OCI-LY7 (cell line): ENCODE measurements around the gene CHKA. TPM values are rescaled to one million over a fixed set of nuclear protein-coding genes. Genes with fewer than 3 reads are reported as not detected.

ENCODE experiments used
- BruUV-seq: library from RNA; stranded (reverse); fragments of 400-500 nt; replicated peaks from 2 replicates; lab custom pipeline; 2021; lab: Mats Ljungman, UMichigan
- CTCF ChIA-PET: fragments of 300-600 bp; sonication (Branson Sonifier 250); formaldehyde crosslinking; loops from one replicate; lab custom pipeline; 2022; ENCODE audit warnings: antibody characterized with exemption; ENCODE audit not compliant: unreplicated experiment; lab: Charles Lee
- POLR2A ChIA-PET: fragments of 300-600 bp; sonication (Branson Sonifier 250); formaldehyde crosslinking; loops from one replicate; lab custom pipeline; 2022; ENCODE audit warnings: antibody characterized with exemption; lab: Charles Lee
- DNase-seq: peaks from one replicate; pipeline ENCODE4 v3.0.0-alpha.2; 2015; ENCODE audit warnings: low spot score
- H2AFZ ChIP-seq: fragments of 200-600 bp; sonication (generic), shearing (Covaris generic); 2 replicates; pipeline ENCODE4 v1.6.1; 2014; ENCODE audit warnings: mild to moderate bottlenecking, antibody characterized with exemption, low read length, moderate library complexity
- H3K27ac ChIP-seq: fragments of 200-600 bp; sonication (generic); 2 replicates; pipeline ENCODE4 v1.5.1; 2014; ENCODE audit warnings: mixed run types, low read depth, mild to moderate bottlenecking, moderate library complexity, low read length, inconsistent platforms; ENCODE audit not compliant: poor library complexity, severe bottlenecking
- H3K36me3 ChIP-seq: fragments of 200-600 bp; sonication (generic); 2 replicates; pipeline ENCODE4 v1.6.1; 2014; ENCODE audit warnings: mild to moderate bottlenecking, antibody characterized with exemption, low read length, moderate library complexity, mixed read lengths; ENCODE audit not compliant: insufficient read depth
- H3K4me1 ChIP-seq: fragments of 200-600 bp; sonication (generic); 2 replicates; pipeline ENCODE4 v1.5.1; 2014; ENCODE audit warnings: mild to moderate bottlenecking, low read length; ENCODE audit not compliant: insufficient read depth, poor library complexity, severe bottlenecking
- H3K4me2 ChIP-seq: fragments of 200-600 bp; sonication (generic); 2 replicates; pipeline ENCODE4 v1.6.1; 2014; ENCODE audit warnings: mild to moderate bottlenecking, low read length
- H3K4me3 ChIP-seq: fragments of 200-600 bp; sonication (generic); 2 replicates; pipeline ENCODE4 v1.5.1; 2014; ENCODE audit warnings: mild to moderate bottlenecking, low read depth, low read length; ENCODE audit not compliant: poor library complexity, severe bottlenecking
- H3K79me2 ChIP-seq: fragments of 200-600 bp; sonication (generic); 2 replicates; pipeline ENCODE4 v1.6.1; 2016; ENCODE audit warnings: low read depth, mild to moderate bottlenecking, low read length, moderate library complexity, mixed read lengths; ENCODE audit not compliant: insufficient read depth
- H3K9me2 ChIP-seq: fragments of 200-600 bp; sonication (generic); 2 replicates; pipeline ENCODE4 v1.6.1; 2016; ENCODE audit warnings: mild to moderate bottlenecking, low read length, mixed read lengths; ENCODE audit not compliant: insufficient read depth
- H3K9me3 ChIP-seq: fragments of 200-600 bp; sonication (generic); 2 replicates; pipeline ENCODE4 v1.6.1; 2014; ENCODE audit warnings: mild to moderate bottlenecking, mixed run types, low read length, mixed read lengths
- H4K20me1 ChIP-seq: fragments of 200-600 bp; sonication (generic); 2 replicates; pipeline ENCODE4 v1.6.1; 2014; ENCODE audit warnings: mild to moderate bottlenecking, antibody characterized with exemption, low read length, moderate library complexity, mixed read lengths; ENCODE audit not compliant: insufficient read depth
- CTCF ChIP-seq: fragments of 200-600 bp; sonication (generic); conservative IDR thresholded peaks from 2 replicates; pipeline ENCODE4 v1.5.1; 2014; ENCODE audit warnings: mild to moderate bottlenecking, antibody characterized with exemption, low read length, moderate library complexity, mixed read lengths
- EZH2phosphoT487 ChIP-seq: fragments of 200-600 bp; sonication (generic); IDR thresholded peaks from 2 replicates; pipeline ENCODE4 v1.6.1; 2018; ENCODE audit warnings: low read depth, borderline replicate concordance, mild to moderate bottlenecking, mixed run types, antibody characterized with exemption, low read length, moderate library complexity, mixed read lengths
- intact Hi-C: fragments of 100-400 bp; cut with micrococcal nuclease; formaldehyde crosslinking; loops from one replicate; pipeline ENCODE4 v1.10.0; 2022; ENCODE audit not compliant: unreplicated experiment
- total RNA-seq, 2 experiments: library from RNA; depleted of rRNA in 1 of 2; stranded (reverse); fragments of >200 nt in 1 of 2; shearing (Covaris generic) in 1 of 2; gene quantifications; 2 replicates each; pipeline ENCODE4 v1.2.3, GENCODE V29; 2014 to 2022

The CHKA gene
- total RNA-seq, 2 experiments from 2014 or later, result 36.1 to 47.2 TPM

- Histone ChIP-seq H3K4me2 (no peak overlapping the region), H3K4me3 (no peak overlapping the region), H3K9me3 (no peaks in the 10 kb centered on the region), H4K20me1 (no peaks in the 10 kb centered on the region), H3K36me3 (no peaks in the 10 kb centered on the region), H3K79me2 (no peaks in the 10 kb centered on the region), H3K27ac (no peak overlapping the region), H2AFZ (no peak overlapping the region), H3K4me1 (no peaks in the 10 kb centered on the region), H3K9me2 (no peaks in the 10 kb centered on the region)
- POLR2A ChIA-PET, result no interaction called here
- no peak for DNase-seq
- intact Hi-C loops, result no loop called here
- CTCF ChIA-PET, result no interaction called here
- TF ChIP-seq EZH2phosphoT487 (no peak), CTCF (no peak)
- BruUV-seq, result no TSS peak
Observed at GRCh38 chr11:68015467-68015866, 105.7 kb downstream of the CHKA start.

GRCh38 chr11:68014947-68015447 lies 106.2 kb downstream of the CHKA start:
- no peak overlapping the region for H3K4me2 ChIP-seq
- peaks cover 4% of the 10 kb centered on the region for H3K4me1 ChIP-seq
- H3K9me3 ChIP-seq, result no peaks in the 10 kb centered on the region
- H2AFZ ChIP-seq, result no peak overlapping the region
- no TSS peak for BruUV-seq
- no peaks in the 10 kb centered on the region for H4K20me1 ChIP-seq
- no peak overlapping the region for H3K4me3 ChIP-seq
- no peak overlapping the region for H3K27ac ChIP-seq
- no peaks in the 10 kb centered on the region for H3K79me2 ChIP-seq
- ChIA-PET CTCF (no interaction called here), POLR2A (no interaction called here)
- no peak for DNase-seq
- no peak for TF ChIP-seq CTCF
- TF ChIP-seq EZH2phosphoT487, result no peak
- intact Hi-C loops, result no loop called here
- no peaks in the 10 kb centered on the region for H3K36me3 ChIP-seq
- no peaks in the 10 kb centered on the region for H3K9me2 ChIP-seq

GRCh38 chr11:68014157-68014946 lies 106.8 kb downstream of the CHKA start:
- Histone ChIP-seq H3K4me1 (peaks cover 11% of the 10 kb centered on the region), H3K27ac (no peak overlapping the region), H3K9me2 (no peaks in the 10 kb centered on the region), H4K20me1 (no peaks in the 10 kb centered on the region), H3K9me3 (no peaks in the 10 kb centered on the region), H3K4me3 (no peak overlapping the region), H2AFZ (no peak overlapping the region), H3K79me2 (no peaks in the 10 kb centered on the region), H3K4me2 (no peak overlapping the region), H3K36me3 (no peaks in the 10 kb centered on the region)
- DNase-seq, result no peak
- BruUV-seq, result no TSS peak
- intact Hi-C loops, result no loop called here
- TF ChIP-seq CTCF (no peak), EZH2phosphoT487 (no peak)
- ChIA-PET POLR2A (no interaction called here), CTCF (no interaction called here)
